SK-N-MC (cell line): ENCODE measurements around the gene RPL10.

Experiments used
- EZH2 ChIP-seq: fragments of 200-600 bp; sonication (generic); IDR thresholded peaks from one replicate; pipeline ENCODE4 v1.6.1; 2017; ENCODE audit warnings: antibody characterized with exemption
- FOXP2 ChIP-seq: optimal IDR thresholded peaks from 2 replicates; pipeline ENCODE3; 2011; ENCODE audit warnings: mild to moderate bottlenecking, moderate library complexity; ENCODE audit not compliant: insufficient read depth; ENCODE audit errors: extremely low read length, control extremely low read depth
- POLR2AphosphoS5 ChIP-seq: IDR thresholded peaks from 2 replicates; pipeline ENCODE4 v1.6.1; 2012; ENCODE audit warnings: mild to moderate bottlenecking, low read depth, low read length, borderline replicate concordance

- TF ChIP-seq EZH2 (no peak), POLR2AphosphoS5 (peak; percentile 70; the same call in 1 of the 2 replicates), FOXP2 (peak; percentile 43)
These were observed 28.5 kb upstream of the RPL10 start for GRCh38 chrX:154369449-154370299.
